GM21447 (cell line): ENCODE measurements around the gene METTL15.
"Not testable (repeated sequence)": the region's sequence is repeated elsewhere in the genome, so short reads cannot be mapped to it uniquely, and the experiment has no call there.

Experiments
- ATAC-seq: cut with Tn5 transposase; IDR thresholded peaks from one replicate; pipeline ENCODE4 v1.9.1; 2021; ENCODE audit not compliant: unreplicated experiment

Gene METTL15

DNA sequence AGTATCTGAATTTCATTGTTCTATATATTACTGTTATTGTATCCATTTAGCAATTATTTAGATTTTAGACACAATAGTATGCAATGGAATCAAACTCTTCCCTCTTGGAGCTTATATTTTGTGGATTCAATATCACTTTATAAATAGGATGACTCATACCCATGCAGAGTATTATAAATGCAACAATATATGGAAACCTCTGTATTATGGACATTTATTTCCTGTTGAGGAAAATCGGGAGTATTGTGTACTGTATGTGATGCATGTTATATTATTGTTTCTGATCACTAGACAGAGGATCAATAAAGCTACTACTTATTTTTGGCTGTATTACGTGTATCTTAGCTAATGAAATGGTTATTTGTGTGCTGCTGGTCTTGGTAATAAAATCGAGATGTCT lies 770 bp downstream of the METTL15 start:
- no peak for ATAC-seq

DNA sequence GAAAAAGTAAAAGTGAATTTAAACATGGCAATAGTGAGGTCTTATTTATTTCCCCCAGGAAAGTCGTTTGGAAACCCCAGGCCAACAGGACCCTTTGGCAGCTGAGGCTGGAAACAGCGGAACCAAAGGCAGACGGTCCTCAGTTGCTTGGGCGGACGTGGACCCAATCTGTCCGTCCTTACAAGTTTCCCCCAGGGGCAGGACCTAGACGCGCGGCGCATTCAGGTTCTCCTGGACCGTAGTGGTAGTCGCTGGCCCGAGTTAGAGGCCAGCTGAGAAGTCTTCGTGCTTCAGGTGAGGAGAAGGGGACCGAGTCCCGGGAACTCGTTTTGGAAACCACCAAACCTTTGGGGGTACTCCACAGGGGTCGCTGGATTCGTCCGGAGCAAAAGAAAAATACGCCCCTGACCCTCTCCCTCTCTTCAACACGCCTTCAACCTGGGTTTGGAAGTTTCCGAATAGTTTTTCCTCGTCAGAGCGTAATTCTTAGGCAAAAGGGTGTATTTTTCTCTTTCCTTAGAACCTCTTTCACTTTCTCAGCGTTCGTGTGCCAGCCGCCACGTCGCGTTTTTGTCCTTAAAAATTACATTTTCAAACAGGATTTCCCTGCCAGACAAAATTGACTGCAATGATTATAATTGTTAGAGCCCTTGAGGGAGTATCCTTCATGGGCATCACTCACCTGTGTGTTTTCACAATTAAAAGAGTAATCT lies 2.1 kb downstream of the METTL15 start:
- peak; percentile 33 for ATAC-seq

DNA sequence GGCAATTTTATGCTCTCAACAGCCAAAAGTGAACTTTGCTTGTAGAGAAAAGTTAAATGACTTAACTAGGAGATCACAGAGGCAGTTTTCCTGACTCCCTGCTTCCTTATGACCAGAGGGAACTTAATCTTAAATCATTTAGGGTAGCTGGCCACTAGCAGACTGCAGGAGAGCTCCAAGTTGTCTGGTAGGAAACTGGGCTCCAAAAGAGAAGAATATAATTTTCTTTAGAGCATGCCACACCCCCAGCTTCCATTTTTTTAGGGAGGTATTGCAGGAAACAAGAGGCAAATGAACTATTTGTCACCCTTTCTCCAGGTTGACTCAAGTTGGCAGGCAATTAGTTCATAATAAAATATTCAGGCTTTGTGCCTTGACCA lies 2.6 kb downstream of the METTL15 start:
- ATAC-seq, result no peak

DNA sequence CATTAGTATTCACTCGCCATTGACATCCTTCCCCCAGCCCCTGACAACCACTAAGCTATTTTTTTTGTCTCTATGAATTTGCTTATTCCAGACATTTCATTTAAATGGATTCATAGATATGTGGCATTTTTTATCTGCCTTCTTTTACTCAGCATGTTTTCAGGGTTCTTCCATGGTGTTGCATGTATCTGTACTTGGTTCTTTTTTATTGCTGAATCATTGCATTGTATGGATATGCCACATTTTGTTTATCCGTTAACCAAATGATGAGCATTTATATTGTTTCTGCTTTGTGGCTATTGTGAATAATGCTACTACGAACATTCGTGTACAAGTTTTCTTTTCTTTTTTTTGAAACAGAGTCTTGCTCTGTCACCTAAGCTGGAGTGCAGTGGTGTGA lies 5.9 kb downstream of the METTL15 start:
- ATAC-seq, result no peak

DNA sequence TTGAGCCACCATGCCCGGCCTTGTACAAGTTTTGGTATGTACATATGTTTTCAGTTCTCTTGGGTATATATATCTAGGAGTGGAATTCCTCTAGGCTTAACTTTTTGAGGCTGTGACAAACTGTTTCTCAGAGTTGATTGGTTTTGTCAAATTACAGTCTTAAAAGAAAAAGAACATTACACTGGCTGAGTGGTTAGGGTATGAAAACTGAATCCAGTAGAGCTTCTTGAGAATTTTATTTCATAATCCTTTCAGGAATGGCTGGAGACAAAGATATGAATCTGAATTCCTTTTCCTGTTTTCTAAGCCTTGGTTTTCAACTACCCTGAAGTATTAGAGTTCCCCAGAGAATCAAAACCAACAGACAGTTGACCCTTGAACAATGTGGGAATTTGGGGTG lies 6.5 kb downstream of the METTL15 start:
- ATAC-seq, result no peak

DNA sequence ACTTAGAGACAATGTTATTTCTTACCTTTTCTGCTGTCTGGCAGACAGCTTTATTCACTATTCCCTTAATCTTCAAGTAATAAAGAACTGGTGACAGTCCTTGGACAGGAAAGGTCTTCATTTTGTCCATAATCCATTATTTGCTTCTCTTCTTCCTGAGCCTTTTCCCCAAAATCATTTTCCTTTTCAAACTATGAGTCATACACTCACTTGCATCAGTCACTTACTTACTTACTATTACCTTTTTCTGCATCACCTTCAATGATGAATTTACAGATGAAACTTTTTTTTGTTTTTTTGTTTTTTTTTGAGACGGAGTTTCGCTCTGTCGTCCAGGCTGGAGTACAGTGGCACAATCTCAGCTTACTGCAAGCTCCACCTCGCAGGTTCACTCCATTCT lies 9.5 kb downstream of the METTL15 start:
- no peak for ATAC-seq

DNA sequence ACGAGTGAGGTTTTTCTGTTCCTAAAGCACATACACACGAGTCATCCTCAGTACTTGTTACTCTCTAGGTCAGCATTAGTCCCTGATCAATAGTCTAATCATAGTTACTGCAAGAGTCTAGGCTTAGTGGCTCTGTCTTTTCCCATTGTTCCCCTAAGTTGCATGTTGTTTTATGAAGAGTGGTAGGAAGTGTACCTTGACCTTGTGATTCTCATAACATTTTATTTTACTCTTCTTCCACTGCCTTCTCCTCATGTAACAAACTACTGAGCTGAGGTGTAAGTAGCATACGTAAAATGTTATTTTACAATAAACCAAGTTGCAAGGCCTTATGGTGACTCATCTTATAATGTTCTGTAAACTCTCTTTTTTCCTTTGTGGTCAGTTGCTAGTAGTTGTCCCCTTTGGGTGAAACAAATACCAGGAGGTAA lies 15.0 kb downstream of the METTL15 start:
- ATAC-seq, result no peak

DNA sequence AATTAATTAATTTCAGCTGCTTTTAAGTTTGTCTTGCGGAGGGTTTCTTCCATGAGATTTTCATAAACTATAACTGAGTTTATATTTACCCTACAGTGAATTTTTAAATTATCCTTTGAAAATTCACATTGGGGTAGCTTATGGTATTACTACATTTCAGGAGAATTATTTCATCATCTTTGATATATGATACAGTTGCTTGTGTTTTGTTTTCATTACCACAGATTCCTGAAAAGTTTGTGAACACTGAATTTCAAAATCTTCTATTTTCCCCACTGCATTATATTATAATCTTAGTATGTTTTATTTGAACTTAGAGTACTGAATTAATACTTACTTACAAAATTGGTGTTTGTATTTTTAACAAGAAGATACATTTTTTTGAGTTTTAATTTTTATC lies 24.4 kb downstream of the METTL15 start:
- ATAC-seq, result no peak

DNA sequence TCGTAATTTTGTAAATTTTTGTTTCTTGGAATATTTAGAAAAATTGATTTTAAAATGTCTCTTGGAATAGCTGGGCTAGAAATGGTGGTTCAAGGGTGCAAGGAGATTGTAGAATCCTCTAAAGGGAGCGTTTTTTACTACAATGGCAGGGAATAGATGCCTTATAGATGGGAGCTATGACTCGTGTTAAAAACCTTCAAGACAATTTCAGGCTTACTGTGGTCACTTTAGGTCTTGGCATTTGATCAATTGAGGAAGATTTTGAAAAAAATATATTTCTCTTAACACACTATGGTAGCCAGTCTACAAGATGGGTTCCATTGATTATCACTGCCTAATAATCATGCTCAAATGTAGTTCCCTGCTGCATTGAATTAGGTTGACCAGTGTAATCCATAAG lies 25.0 kb downstream of the METTL15 start:
- ATAC-seq, result no peak

DNA sequence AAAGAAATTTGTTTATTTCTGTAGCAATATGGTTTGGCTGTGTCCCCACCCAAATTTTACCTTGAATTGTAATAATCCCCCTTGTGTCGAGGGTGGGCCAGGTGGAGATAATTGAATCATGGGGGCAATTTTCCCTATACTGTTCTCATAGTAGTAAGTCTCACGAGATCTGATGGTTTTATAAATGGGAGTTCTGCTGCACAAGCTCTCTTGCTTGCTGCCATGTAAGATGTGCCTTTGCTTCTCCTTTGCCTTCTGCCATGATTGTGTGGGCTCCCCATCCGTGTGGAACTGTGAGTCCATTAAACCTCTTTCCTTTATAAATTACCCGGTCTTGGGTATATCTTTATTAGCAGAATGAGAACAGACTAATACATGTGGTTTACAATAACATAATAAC lies 28.0 kb downstream of the METTL15 start:
- not testable (repeated sequence) for ATAC-seq

DNA sequence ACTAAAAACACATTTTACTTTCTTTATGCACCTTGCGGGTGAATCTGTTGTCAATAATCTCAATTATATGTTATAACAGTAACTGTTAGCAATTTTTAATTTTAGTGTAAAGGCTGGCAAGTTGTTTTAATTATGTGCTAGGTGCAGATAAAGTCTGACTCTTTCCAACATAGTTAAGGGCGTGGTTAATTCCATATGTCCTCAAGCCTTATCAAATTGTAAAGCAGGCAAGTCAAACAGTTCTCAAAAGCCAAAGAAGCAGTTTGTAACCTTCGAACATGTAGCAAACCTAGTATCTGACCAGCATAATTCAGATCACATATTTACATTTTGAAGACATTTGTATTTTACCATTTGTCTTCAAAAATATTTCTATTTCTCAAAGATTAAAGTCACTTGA lies 29.2 kb downstream of the METTL15 start:
- ATAC-seq, result no peak

DNA sequence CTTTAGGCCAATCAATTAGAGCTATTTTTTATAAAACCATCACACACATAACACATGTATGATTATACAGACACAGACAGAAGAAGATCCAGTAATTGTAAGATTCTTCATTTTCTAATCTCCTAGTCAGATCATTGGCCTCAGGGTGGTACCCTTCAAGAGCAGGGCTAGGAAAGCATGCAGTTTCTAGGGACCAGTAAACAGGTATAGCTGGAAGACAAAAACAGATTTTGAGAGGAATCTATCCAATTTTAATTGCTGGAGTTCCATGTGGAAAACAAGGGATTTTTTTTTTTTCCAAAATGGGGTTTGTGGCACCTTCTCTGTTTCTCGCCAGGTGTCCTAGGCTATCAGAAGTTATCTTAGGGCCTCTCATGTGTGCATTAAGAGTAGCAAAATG lies 29.6 kb downstream of the METTL15 start:
- ATAC-seq, result no peak

DNA sequence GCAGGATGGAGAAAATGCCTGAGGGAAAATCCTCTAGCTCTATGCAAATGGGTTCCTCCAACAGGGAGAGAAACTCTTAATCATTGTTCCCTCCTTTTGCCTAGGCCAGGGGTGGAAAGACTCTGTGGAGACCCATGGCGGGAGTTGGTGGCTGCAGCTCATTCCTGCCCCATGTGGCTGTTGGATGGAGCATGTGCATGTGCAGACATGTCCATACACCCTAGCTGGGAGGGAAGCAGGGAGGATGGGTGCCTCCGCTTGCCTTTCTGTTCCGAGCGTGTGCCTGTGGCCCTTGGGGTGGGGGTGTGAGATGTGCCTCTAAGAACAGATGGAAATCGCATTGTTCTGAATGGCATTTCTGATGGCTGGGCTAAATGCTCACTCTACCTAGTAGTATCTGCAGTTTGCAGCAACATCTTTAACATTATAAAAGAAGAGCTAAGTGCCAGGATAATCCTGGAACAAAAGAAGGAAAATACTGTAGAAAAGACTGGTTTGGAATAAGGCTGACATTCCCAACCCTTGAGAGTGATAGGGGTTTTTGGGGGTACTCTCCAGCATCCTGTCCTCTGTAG lies 31.7 kb downstream of the METTL15 start:
- no peak for ATAC-seq

DNA sequence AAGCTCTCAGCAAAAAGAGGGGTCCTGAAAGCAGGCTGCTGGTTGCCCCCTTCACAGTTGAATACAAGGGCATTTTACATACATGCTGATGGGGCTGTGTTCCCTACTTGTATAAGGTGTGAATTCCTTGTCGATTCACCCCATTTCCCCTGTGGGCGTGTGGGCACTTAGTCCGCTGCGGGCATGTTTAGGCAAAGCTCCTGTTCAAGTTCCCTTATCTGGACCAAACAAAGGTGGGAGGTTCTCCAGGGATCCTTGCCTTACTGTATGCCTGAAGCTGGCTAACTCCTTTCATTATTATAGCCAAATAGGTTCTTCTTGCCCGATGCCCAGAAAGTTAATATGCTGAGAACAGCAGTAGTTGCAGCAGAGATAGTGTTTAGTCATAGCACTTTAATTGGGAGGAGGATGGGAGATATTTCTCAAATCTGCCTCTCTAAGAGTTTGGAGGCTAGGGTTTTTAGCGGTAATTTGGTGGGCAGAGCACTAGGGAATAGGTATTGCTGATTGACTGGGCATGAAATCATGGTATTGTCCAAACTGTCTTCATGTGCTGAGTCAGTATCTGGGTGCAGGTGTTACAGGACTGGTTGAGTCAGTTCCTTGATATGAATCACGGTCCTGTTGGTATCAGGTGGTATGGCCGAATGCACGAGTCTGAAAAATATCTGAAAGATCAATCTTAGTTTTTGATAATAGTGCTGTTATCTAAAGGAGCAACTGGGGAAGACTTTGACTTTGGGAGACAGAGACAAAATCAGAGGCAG lies 32.7 kb downstream of the METTL15 start:
- ATAC-seq, result no peak

DNA sequence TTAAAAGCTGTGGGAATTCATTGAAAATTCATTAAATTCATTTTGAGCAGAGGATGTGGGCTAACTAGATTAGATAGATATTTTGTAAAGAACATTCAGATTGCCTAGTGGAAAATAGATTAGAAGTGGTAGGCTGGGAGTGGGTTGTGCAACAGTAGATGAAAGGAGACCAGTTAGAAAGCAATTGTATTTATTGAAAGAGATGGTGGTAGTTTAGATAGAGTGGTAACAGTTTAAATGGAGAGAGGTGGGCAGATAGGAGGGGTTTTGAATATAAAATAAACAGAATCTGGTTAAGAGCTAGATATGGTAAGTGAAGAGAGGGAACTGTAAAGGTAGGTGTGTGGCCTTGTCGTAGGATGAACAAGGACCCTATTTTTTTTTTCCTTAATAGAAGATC lies 34.5 kb downstream of the METTL15 start:
- no peak for ATAC-seq

DNA sequence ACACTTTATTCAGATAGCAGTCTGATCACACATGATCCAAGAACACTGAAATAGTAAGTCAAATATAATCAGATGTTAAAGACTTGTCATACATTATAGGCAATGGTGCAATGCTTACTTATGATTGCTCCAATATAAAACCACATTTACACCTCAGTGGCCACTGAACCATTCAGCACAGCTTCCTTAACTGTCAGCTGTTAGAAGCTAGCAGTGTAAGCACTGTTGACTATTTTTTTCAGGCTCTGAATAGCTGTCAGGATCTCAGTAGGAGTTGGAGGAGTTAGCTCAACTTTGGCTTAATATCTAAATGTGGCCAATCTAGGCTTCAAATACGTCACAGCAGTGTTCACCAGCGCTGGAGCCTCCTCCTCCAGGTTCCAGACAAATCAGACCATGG lies 36.6 kb downstream of the METTL15 start:
- no peak for ATAC-seq

DNA sequence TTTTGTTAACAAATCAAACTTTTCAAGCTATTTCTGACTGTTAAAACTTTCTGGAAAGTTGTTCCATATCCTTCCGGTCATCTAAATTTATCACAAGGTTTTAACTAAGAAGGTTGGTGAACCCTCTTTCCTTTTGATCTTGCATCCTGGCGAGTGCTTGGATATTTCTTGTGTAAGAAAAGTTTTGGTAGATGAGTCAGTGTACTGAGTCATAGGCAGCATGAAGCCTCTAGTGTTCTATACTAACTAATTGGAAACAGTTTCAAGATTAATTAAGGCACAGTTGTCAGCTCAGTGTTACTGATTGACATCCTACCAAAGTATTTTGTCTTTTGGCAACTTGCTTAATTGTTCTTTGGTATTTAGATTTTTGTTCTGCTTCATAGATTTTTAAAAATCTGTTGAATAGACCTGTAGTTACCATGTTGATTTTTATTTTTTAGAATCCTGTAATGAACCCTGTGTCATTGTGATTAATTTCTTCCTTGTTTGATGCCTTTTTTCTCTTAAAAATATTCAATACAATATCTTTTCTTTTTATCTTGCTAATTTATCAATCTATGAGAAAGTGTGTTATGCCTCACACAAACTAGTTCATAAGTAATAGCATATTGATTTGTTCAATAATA lies 38.0 kb downstream of the METTL15 start:
- ATAC-seq, result no peak

DNA sequence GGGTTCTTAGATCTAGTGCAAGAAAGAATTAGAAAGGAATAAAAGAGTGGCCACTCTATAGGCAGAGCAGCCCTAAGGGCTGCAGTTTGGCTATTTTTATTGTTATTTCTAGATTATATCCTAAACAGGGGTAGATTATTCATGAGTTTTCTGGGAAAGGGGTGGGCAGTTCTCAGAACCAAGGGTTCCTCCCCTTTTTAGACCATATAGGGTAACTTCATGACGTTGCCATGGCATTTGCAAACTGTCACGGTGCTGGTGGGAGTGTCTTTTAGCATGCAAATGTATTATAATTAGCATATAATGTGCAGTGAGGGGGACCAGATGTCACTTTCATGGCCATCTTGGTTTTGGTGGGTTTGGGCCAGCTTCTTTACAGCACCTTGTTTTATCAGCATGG lies 44.6 kb downstream of the METTL15 start:
- ATAC-seq, result no peak

DNA sequence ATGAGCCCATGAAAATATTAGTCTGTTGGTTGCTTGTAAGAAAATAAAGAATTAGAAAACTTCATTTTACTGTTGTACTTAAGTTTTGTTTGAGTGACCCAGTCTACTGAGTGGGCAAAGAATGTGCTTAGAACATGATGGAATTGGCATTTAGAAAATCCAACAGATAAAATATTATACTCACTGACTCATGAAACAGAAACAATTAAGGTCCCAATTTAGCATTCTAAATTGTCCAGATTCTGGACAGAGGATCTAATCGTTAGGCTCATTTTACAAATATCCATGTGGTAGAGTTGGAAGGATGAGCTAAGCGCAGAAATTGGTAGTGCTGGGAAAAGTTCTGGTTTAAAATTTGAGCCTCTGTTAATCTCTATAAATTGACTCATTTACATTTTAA lies 45.4 kb downstream of the METTL15 start:
- no peak for ATAC-seq

DNA sequence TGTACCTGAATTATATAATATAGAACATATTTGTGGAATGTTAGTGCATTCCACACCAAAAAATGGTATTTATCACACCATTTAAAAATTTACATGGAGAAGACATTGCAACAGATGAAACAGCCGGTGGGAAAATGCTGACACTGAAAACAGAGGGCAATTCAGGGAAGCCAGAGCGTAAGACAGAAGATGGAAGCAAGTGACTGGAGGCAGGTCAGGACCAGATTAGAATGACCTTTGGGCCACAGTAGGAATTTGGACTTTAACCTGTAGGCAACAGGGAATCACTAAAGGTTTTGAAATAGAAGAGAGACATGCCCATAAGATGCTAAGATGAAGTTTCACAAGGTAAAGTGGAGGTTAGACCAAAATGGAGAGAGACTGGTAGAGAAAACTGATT lies 60.5 kb downstream of the METTL15 start:
- no peak for ATAC-seq

DNA sequence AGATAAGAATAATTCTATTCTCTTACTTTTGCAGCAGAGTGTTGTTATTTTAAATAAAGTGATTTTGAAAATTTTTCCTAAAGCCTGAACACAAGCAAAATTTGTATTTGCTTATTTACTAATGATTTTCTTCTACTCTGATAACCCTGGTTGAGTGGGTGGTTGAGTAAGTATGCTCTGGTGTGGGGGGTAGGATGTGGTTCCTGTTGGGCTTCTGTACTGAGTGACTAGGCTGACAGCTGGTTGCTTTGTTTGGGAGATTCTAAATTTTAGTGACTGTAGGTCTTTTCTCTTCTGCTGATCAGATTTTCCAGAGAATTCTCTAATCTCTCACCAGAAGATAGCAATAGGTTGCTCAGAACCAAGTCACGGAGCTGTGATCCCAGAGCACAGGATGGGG lies 61.6 kb downstream of the METTL15 start:
- no peak for ATAC-seq

DNA sequence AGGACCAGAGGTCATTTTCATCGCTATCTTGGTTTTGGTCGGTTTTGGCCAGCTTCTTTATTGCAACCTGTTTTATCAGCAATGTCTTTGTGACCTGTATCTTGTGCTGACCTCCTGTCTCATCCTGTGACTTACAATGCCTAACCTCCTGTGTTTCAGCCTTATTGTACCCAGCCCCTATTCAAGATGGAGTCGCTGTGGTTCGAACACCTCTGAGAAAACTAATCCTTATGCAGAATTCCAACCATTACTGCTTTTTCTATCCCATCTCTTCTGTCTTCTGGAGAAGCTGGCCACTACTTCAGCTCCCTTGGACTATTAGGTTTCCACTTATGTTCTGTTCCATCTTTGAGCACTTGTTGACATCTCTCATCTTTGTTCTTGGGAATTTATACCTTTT lies 62.6 kb downstream of the METTL15 start:
- no peak for ATAC-seq
